ENCODE measurements around the gene TMEM138. TPM values are rescaled to one million over a fixed set of nuclear protein-coding genes. Genes with fewer than 3 reads are reported as not detected.

Gene TMEM138
- total and polyA plus RNA-seq, 2 of the 13 experiments (the other 11 are each of a cell fraction or from before 2014, with no cell fraction given): 43.5 to 61.0 TPM

- peak; percentile 56 for TF ChIP-seq SOX13 (IDR thresholded peaks at IDR 0.05)
- TF ChIP-seq SOX13 (CRISPR knock-in tag; conservative IDR thresholded peaks at IDR 0.05 in 1 of 2, IDR thresholded peaks at IDR 0.05 in 1 of 2): peak in 1 of 2 experiments; percentile 91; a peak in 2 of 4 replicates
- TF ChIP-seq ZSCAN5A (CRISPR knock-in tag; IDR thresholded peaks at IDR 0.05; ENCODE audit: borderline replicate concordance): no peak
- peak in 1 of 2 experiments; percentile 66; a peak in 2 of 4 replicates for TF ChIP-seq ATF4 (CRISPR knock-in tag; IDR thresholded peaks at IDR 0.05)
- TF ChIP-seq ZNF441 (CRISPR knock-in tag; IDR thresholded peaks at IDR 0.05; ENCODE audit: borderline replicate concordance): peak; percentile 83; the same call in 1 of the 2 replicates
- no peak for TF ChIP-seq SALL2 (CRISPR knock-in tag; IDR thresholded peaks at IDR 0.05)
- TF ChIP-seq TEAD3 (CRISPR knock-in tag; optimal IDR thresholded peaks at IDR 0.05; ENCODE audit: borderline replicate concordance): peak; percentile 84
- peak; percentile 77; the same call in 1 of the 2 replicates for TF ChIP-seq ZNF614 (CRISPR knock-in tag; IDR thresholded peaks at IDR 0.05; ENCODE audit: borderline replicate concordance)
- no peak for TF ChIP-seq ZBTB33 (CRISPR knock-in tag; IDR thresholded peaks at IDR 0.05)
- no peak for TF ChIP-seq ELK4 (CRISPR knock-in tag; IDR thresholded peaks at IDR 0.05; ENCODE audit: borderline replicate concordance)
- TF ChIP-seq NR2C2 (CRISPR knock-in tag; IDR thresholded peaks at IDR 0.05; ENCODE audit: borderline replicate concordance): peak; percentile 78
- peak; percentile 39; the same call in 1 of the 2 replicates for TF ChIP-seq KAT8 (CRISPR knock-in tag; IDR thresholded peaks at IDR 0.05)
- peak; percentile 67; the same call in 1 of the 2 replicates for TF ChIP-seq ZNF609 (CRISPR knock-in tag; IDR thresholded peaks at IDR 0.05; ENCODE audit: borderline replicate concordance)
Measured at GRCh38 chr11:61369372-61370348, 7.5 kb downstream of the TMEM138 start (continued).
